PC-3 (cell line): ENCODE results near the gene NAA60. TPM values are rescaled to one million over a fixed set of nuclear protein-coding genes. Genes with fewer than 3 reads are reported as not detected.

ENCODE experiments used
- ATAC-seq: fragments of 200-7000 bp; cut with Tn5 transposase; 2 replicates; pipeline ENCODE4 v1.9.1; 2020; ENCODE audit warnings: mild to moderate bottlenecking, moderate library complexity
- BruUV-seq: library from RNA; stranded (reverse); fragments of 400-500 nt; replicated peaks from 2 replicates; lab custom pipeline; 2021; lab: Mats Ljungman, UMichigan
- CTCF ChIA-PET: fragments of 300-600 bp; sonication (Branson Sonifier 250); formaldehyde crosslinking; loops from one replicate; lab custom pipeline; 2022; ENCODE audit warnings: antibody characterized with exemption; lab: Charles Lee
- POLR2A ChIA-PET: fragments of 300-600 bp; sonication (Branson Sonifier 250); formaldehyde crosslinking; loops from one replicate; lab custom pipeline; 2022; ENCODE audit warnings: antibody characterized with exemption; ENCODE audit not compliant: unreplicated experiment; lab: Charles Lee
- DNase-seq: peaks from one replicate; pipeline ENCODE4 v3.0.0-alpha.2; 2015
- H2AFZ ChIP-seq: fragments of 300-600 bp; sonication (generic); 2 replicates; pipeline ENCODE4 v1.6.0; 2016; ENCODE audit warnings: antibody characterized with exemption, low read length
- H3F3A ChIP-seq: fragments of 300-600 bp; sonication (generic); one replicate; pipeline ENCODE4 v1.6.0; 2017; ENCODE audit warnings: antibody characterized with exemption, low read length, control low read depth, mild to moderate bottlenecking; ENCODE audit not compliant: unreplicated experiment
- H3K27ac ChIP-seq: fragments of 300-600 bp; sonication (generic); 2 replicates; pipeline ENCODE4 v1.5.1; 2016; ENCODE audit warnings: mild to moderate bottlenecking, low read length
- H3K27me3 ChIP-seq: fragments of 300-600 bp; sonication (generic); 2 replicates; pipeline ENCODE4 v1.6.1; 2016; ENCODE audit warnings: low read length, mixed read lengths
- H3K36me3 ChIP-seq: fragments of 300-600 bp; sonication (generic); 2 replicates; pipeline ENCODE4 v1.6.1; 2016; ENCODE audit warnings: low read depth, mixed run types, low read length, mixed read lengths
- H3K4me1 ChIP-seq: fragments of 300-600 bp; sonication (generic); 2 replicates; pipeline ENCODE4 v1.5.1; 2016; ENCODE audit warnings: low read length; ENCODE audit not compliant: insufficient read depth
- H3K4me2 ChIP-seq: fragments of 300-600 bp; sonication (generic); 2 replicates; pipeline ENCODE4 v1.6.0; 2016; ENCODE audit warnings: low read length
- H3K4me3 ChIP-seq: fragments of 300-600 bp; sonication (generic); 2 replicates; pipeline ENCODE4 v1.5.1; 2016; ENCODE audit warnings: mild to moderate bottlenecking, low read length, mixed read lengths
- H3K79me2 ChIP-seq: fragments of 300-600 bp; sonication (generic); 2 replicates; pipeline ENCODE4 v1.6.1; 2017; ENCODE audit warnings: low read length, mixed read lengths
- H3K9ac ChIP-seq: fragments of 300-600 bp; sonication (generic); 2 replicates; pipeline ENCODE4 v1.6.0; 2016; ENCODE audit warnings: mild to moderate bottlenecking, low read length
- H3K9me2 ChIP-seq: fragments of 300-600 bp; sonication (generic); replicated peaks from 2 replicates; pipeline ENCODE4 v1.6.1; 2016; ENCODE audit warnings: mixed run types, low read length, mixed read lengths
- H3K9me3 ChIP-seq: fragments of 300-600 bp; sonication (generic); 2 replicates; pipeline ENCODE4 v1.6.1; 2016; ENCODE audit warnings: low read length, mixed read lengths
- H4K20me1 ChIP-seq: fragments of 300-600 bp; sonication (generic); 2 replicates; pipeline ENCODE4 v1.6.1; 2016; ENCODE audit warnings: low read length, mixed read lengths
- CTCF ChIP-seq: fragments of 300-600 bp; sonication (generic); conservative IDR thresholded peaks from 2 replicates; pipeline ENCODE4 v1.5.1; 2017; ENCODE audit warnings: antibody characterized with exemption, low read depth, mild to moderate bottlenecking, low read length
- EZH2 ChIP-seq: fragments of 300-600 bp; sonication (generic); IDR thresholded peaks from one replicate; pipeline ENCODE4 v1.6.1; 2017; ENCODE audit warnings: antibody characterized with exemption, mild to moderate bottlenecking, low read length; ENCODE audit not compliant: unreplicated experiment
- EZH2phosphoT487 ChIP-seq: fragments of 300-600 bp; sonication (generic); IDR thresholded peaks from 2 replicates; pipeline ENCODE4 v1.6.1; 2018; ENCODE audit warnings: mild to moderate bottlenecking, antibody characterized with exemption, low read length, borderline replicate concordance
- intact Hi-C: fragments of 100-400 bp; cut with micrococcal nuclease; formaldehyde crosslinking; loops from 2 replicates; pipeline ENCODE4 v1.9.0; 2023
- total RNA-seq: library from RNA; depleted of rRNA; stranded (reverse); fragments of >200 nt; gene quantifications from 2 replicates; pipeline ENCODE4 v1.2.3, GENCODE V29; 2014

Gene NAA60
- total RNA-seq, 1 experiment from 2014 or later = 7.6 TPM

GRCh38 chr16:3460121-3460520 lies 16.6 kb downstream of the NAA60 start:
- H3K4me2 ChIP-seq = peak overlapping the region; percentile 98; the same call in 1 of the 2 replicates
- no peak for TF ChIP-seq CTCF
- no peak for TF ChIP-seq EZH2
- TF ChIP-seq EZH2phosphoT487 = no peak
- POLR2A ChIA-PET = no interaction called here
- H4K20me1 ChIP-seq = peaks cover 8% of the 10 kb centered on the region
- H3K9me2 ChIP-seq = no peaks in the 10 kb centered on the region
- H3K27ac ChIP-seq = no peak overlapping the region
- H3K27me3 ChIP-seq = no peaks in the 10 kb centered on the region
- no peak for ATAC-seq
- no peak overlapping the region for H3K9ac ChIP-seq
- BruUV-seq = no TSS peak
- DNase-seq = no peak
- peaks cover 23% of the 10 kb centered on the region for H3K4me1 ChIP-seq
- H3F3A ChIP-seq = no peaks in the 10 kb centered on the region
- H3K4me3 ChIP-seq = no peak overlapping the region
- intact Hi-C loops = no loop called here
- H3K9me3 ChIP-seq = no peaks in the 10 kb centered on the region
- no peaks in the 10 kb centered on the region for H3K36me3 ChIP-seq
- H2AFZ ChIP-seq = no peak overlapping the region
- peaks cover 73% of the 10 kb centered on the region for H3K79me2 ChIP-seq
- CTCF ChIA-PET = no interaction called here

GRCh38 chr16:3460585-3460984 lies 17.1 kb downstream of the NAA60 start:
- Histone ChIP-seq H3K27ac (no peak overlapping the region), H3K4me1 (peaks cover 23% of the 10 kb centered on the region), H3K4me2 (no peak overlapping the region), H4K20me1 (peaks cover 8% of the 10 kb centered on the region), H3K9me2 (no peaks in the 10 kb centered on the region), H3K79me2 (peaks cover 78% of the 10 kb centered on the region), H3K9me3 (no peaks in the 10 kb centered on the region), H3F3A (no peaks in the 10 kb centered on the region), H3K36me3 (no peaks in the 10 kb centered on the region), H2AFZ (no peak overlapping the region), H3K27me3 (no peaks in the 10 kb centered on the region), H3K9ac (no peak overlapping the region), H3K4me3 (no peak overlapping the region)
- no peak for ATAC-seq
- intact Hi-C loops = no loop called here
- ChIA-PET POLR2A (no interaction called here), CTCF (no interaction called here)
- no peak for DNase-seq
- TF ChIP-seq CTCF = no peak
- TF ChIP-seq EZH2phosphoT487 = no peak
- no peak for TF ChIP-seq EZH2
- no TSS peak for BruUV-seq

GRCh38 chr16:3461151-3461550 lies 17.7 kb downstream of the NAA60 start:
- no peak overlapping the region for H3K4me2 ChIP-seq
- H4K20me1 ChIP-seq = peaks cover 8% of the 10 kb centered on the region
- H2AFZ ChIP-seq = no peak overlapping the region
- no peaks in the 10 kb centered on the region for H3K9me3 ChIP-seq
- BruUV-seq = no TSS peak
- no peak overlapping the region for H3K4me3 ChIP-seq
- no peaks in the 10 kb centered on the region for H3K36me3 ChIP-seq
- no peak overlapping the region for H3K9ac ChIP-seq
- CTCF ChIA-PET = no interaction called here
- intact Hi-C loops = no loop called here
- POLR2A ChIA-PET = no interaction called here
- H3K9me2 ChIP-seq = no peaks in the 10 kb centered on the region
- H3K27me3 ChIP-seq = no peaks in the 10 kb centered on the region
- no peak for ATAC-seq
- no peak for TF ChIP-seq EZH2
- no peak for TF ChIP-seq CTCF
- no peak for TF ChIP-seq EZH2phosphoT487
- DNase-seq = no peak
- no peaks in the 10 kb centered on the region for H3F3A ChIP-seq
- H3K27ac ChIP-seq = no peak overlapping the region
- H3K79me2 ChIP-seq = peaks cover 83% of the 10 kb centered on the region
- H3K4me1 ChIP-seq = peaks cover 19% of the 10 kb centered on the region
